SU-DHL-6 (cell line): ENCODE results near the gene LOXL4.

Experiments used
- CTCF ChIP-seq: fragments of 200-600 bp; sonication (generic); IDR thresholded peaks from one replicate; pipeline ENCODE4 v1.5.1; 2017; ENCODE audit warnings: antibody characterized with exemption, mild to moderate bottlenecking, low read length, moderate library complexity; ENCODE audit not compliant: insufficient read depth, poor library complexity, severe bottlenecking
- EZH2phosphoT487 ChIP-seq: fragments of 200-600 bp; sonication (generic), shearing (Covaris generic); conservative IDR thresholded peaks from 2 replicates; pipeline ENCODE4 v1.6.1; 2018; ENCODE audit warnings: mild to moderate bottlenecking, antibody characterized with exemption, low read length, moderate library complexity, mixed read lengths

GRCh38 chr10:98296524-98296923 lies 28.5 kb upstream of the LOXL4 start:
- TF ChIP-seq CTCF: no peak
- no peak for TF ChIP-seq EZH2phosphoT487
